Ovary (tissue), 3 donors: ENCODE measurements around the gene LDB2.

ENCODE experiments used
- CTCF ChIP-seq, 3 donors: fragments of 450-650 bp in 2 of 3; fragments of 200-600 bp in 1 of 3; IDR thresholded peaks; one replicate each; pipeline versions ENCODE4 v1.5.1 to v1.8.0; 2016 to 2022; ENCODE audit warnings: antibody characterized with exemption in 3 of 3, mild to moderate bottlenecking in 1 of 3
- EP300 ChIP-seq: sonication (generic); formaldehyde crosslinking; IDR thresholded peaks from one replicate; pipeline ENCODE4 v1.6.1; 2017; ENCODE audit warnings: antibody characterized with exemption
- POLR2A ChIP-seq: fragments of 450-650 bp; IDR thresholded peaks from one replicate; pipeline ENCODE4 v1.6.1; 2017; ENCODE audit warnings: antibody characterized with exemption, mild to moderate bottlenecking, moderate library complexity
- donor health status: DM: no; HTN: no; CAD: no.

- TF ChIP-seq EP300 = no peak
- no peak for TF ChIP-seq CTCF (IDR thresholded peaks at IDR 0.05)
- TF ChIP-seq POLR2A = no peak
These were observed 226.7 kb downstream of the LDB2 start for GRCh38 chr4:16671741-16672140.
